GM19438 (cell line): ENCODE results near the gene BSND.
"Not testable (repeated sequence)": the region's sequence is repeated elsewhere in the genome, so short reads cannot be mapped to it uniquely, and the experiment has no call there.

Source experiments
- ATAC-seq: cut with Tn5 transposase; IDR thresholded peaks from one replicate; pipeline ENCODE4 v1.9.1; 2021; ENCODE audit warnings: low read depth; ENCODE audit not compliant: unreplicated experiment

Gene BSND

DNA sequence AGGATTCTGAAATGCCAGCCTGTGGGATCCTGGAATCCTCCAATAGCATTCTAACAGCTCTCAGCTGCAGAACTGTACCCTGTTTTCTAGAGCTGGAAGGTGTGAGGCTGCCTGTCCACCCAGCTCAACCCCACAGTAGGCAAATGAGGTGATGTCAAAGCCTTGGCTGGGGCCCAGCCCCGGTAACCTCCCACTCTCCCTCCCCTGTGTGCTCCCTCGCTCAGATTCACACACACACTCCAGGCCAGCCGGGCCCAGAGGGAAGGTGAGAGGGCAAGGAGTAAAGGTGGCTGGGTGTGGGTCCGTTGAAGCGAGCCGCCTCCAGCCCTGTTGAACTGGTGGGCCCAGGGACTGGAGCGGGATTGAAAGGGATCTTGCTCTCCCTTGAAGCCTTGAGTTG is at the start of gene BSND:
Gene BSND (plus strand): TSS at position 257 of the 400 bp plus-strand sequence. CDS start 254 bp downstream, outside the sequence.
- no peak for ATAC-seq

GRCh38 chr1:54949053-54949452 is 49.7 kb upstream of the BSND start:
- no peak for ATAC-seq

DNA sequence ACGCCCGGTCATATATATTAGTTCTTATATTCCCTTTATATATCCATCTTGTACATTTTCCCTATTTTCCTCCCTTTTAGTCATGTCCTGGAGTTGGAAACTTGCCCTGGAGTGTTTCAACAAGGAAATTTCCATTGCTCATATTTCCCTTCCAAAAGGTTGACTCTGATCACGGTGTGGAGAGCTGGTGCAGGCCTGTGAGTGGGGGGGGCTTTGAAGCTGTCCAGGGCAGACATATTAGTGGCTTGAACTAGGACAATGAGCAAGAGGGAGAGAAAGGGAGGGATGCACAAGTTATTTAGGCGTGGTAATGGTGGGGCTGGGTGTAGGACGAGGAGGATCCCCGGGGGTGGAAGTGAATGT is 48.7 kb upstream of the BSND start:
- ATAC-seq, result no peak

- no peak for ATAC-seq
Observed at GRCh38 chr1:54950369-54951163, 48.2 kb upstream of the BSND start.

- no peak for ATAC-seq
Observed at GRCh38 chr1:54951810-54952226, 46.9 kb upstream of the BSND start.

- ATAC-seq, result no peak
Observed at GRCh38 chr1:54952950-54953718, 45.6 kb upstream of the BSND start.

DNA sequence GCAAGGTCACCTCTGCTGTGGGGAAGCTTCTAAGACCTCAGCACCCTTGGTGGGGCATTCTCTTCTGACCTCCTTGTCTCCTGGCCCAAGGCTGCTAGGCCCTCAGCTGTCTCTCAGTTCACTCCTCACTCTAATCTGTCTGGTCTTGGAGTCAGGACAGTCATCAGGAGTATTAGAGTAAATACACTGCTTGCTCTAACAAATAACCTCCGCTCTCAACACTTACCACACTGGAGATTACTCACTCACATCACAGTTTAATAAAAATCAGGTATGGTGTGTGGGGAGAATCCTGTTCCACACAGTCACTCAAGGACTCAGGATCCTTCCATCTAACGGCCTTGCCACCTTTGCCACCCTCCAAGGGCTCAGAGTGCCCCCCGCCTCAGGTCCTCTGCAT is 44.9 kb upstream of the BSND start:
- no peak for ATAC-seq

GRCh38 chr1:54955359-54955758 is 43.4 kb upstream of the BSND start:
- no peak for ATAC-seq

GRCh38 chr1:54956726-54957125 is 42.0 kb upstream of the BSND start:
- no peak for ATAC-seq

DNA sequence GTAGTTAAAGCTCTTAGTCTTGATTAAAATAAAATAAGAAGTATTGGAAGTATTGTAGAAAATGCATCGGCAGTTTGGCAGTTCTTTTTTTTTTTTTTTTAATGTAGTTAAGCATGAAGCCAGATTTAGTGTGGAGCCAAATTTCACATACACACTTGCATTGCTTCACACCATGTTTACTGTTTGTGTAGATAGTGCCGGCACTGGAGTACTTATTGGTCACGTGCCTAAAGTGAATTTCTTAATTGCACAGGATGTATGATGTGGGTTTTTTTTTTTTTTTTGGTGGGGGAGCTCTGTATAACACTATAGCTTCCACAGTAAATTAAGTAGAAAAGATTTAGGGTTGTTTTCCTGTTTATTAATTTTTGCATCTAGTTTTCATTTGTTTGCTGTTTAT is 39.5 kb upstream of the BSND start:
- no peak for ATAC-seq

DNA sequence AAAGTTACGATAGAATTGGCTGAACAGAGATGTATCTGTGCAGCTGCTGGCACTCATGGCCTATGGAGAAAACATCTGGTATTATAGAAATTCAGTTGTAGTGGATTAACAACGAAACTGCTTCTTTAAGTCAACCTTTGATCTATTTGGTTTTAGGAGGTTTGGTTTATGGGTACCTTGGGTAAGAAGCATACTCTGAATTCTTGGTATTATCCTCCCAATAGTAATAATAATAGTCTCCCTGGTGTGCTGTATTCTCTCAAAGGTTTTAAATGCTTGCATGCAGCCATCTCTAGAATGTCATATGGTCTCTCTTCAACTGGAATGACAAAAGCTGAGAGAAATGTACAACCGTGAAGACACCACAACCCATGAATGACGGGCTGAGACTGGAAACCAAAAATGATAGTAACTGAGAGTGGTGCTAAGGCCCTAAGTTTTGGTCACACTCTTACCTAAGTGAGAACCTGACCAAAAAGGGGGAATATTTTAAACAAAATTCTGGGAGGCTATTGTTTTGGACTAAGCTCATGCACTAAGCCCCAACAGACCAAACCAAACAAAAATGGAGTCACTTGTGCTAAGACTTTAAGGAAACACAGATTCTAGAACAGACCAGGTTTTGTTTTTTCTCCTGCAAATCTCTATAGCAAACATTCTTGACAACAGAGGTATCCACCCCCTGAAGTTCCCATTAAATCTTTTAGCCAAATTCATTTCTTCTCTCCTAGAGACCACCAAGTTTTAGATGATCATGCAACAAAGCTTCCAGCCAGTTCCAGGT is 35.9 kb upstream of the BSND start:
- ATAC-seq, result no peak

GRCh38 chr1:54963829-54964228 is 34.9 kb upstream of the BSND start:
- ATAC-seq, result not testable (repeated sequence)

GRCh38 chr1:54965624-54966340 is 33.0 kb upstream of the BSND start:
- ATAC-seq, result peak; percentile 98

- ATAC-seq, result no peak
Observed at GRCh38 chr1:54967372-54967771, 31.4 kb upstream of the BSND start.

- no peak for ATAC-seq
Observed at GRCh38 chr1:54968551-54968950, 30.2 kb upstream of the BSND start.

- ATAC-seq, result no peak
Observed at GRCh38 chr1:54969879-54970278, 28.9 kb upstream of the BSND start.

DNA sequence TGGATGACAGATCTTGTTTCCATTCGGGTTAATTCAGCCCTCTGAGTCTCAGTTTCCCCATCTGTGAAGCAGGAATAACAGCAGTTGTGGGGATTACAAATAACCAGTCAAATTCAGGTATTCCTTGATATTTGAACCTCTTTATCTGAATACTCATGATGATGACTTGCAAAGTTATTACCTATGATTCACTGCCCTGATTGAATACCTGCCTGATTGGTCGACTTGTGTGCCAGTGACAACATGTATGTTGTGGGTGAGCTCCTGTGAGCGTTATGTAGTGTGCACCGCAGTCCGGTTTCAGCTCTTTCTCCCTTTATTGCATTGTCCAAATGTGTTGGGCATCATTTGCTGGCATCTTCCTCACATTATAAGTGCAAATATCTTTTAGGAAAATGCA is 27.8 kb upstream of the BSND start:
- ATAC-seq, result no peak

- ATAC-seq, result peak; percentile 81
Observed at GRCh38 chr1:54971317-54971791, 27.4 kb upstream of the BSND start.

DNA sequence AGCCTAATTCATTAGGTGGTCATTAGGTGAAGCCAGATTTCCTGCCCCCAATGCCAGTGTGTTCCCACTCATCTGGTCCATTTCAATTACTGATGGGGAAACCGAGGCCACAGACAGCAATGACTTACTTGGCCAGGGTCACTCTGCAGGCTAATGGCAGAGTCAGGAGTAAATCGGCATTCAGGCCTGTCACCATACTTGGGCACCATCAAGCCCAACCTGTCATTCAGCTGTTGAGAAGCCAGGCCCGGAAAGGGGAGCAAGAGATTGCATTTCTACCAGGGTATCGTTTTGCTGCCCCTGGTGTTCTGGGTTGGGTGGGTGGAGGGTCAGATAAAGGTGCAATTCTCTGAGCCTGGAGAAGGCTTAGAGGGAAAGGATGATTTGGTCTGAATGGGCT is 26.3 kb upstream of the BSND start:
- no peak for ATAC-seq

DNA sequence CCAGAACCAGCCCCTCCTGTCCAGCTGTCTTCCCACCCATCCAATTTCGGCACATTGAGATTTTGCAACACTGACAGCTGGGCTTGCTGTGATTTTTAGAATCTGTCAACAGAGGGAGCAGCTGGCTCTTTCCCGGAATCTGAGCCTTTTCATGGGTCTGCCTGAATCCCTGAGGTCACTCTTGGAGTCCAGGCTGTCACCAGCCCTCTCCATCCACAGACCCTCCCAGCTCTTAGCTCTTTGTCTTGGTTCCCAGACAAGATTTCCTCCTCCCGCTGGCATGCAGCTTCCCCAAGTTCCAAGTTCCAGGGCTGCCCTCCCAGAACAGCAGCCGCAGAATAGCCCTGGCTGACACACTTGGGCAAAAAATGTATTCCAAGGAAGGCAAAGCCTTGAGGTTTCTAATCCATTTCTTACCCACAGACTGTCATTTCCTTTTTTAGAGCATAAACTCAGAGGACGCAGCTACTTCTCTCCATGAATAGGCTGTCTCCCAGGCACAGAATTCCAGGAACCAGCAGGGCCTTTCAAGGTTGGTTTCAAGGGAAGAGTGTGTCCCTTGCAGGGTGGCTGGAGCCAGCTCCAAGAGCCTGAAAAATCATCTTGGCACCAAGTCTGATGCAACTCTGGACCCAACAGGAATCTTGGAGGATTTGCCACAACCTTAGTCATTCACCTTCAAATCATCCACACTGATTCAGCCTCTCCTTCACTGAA is 25.4 kb upstream of the BSND start:
- no peak for ATAC-seq
